GM10847 (cell line): ENCODE measurements around the gene IQCC.

ENCODE experiments used
- POLR2A ChIP-seq: IDR thresholded peaks from 2 replicates; pipeline ENCODE4 v1.6.1; 2011; ENCODE audit not compliant: insufficient read length; ENCODE audit errors: extremely low read depth

IQCC gene

DNA sequence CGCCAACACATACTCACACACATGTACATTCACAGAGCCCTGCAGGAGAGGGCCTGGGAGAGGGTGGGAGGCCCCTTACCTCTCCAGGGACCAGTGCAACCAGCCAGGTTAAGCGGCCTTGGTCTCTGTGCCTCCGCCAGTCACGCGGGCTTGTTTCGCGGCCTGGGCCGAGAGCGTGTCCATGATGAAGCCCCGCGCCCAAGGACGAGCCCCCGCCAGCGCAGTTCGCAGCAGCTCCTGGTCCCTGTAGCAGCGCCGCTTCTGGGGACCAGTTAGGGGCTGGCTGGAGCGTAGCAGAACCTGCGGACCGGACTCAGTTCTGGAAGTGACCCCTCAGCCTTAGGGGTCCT lies 34.3 kb downstream of the IQCC start:
- no peak for TF ChIP-seq POLR2A

DNA sequence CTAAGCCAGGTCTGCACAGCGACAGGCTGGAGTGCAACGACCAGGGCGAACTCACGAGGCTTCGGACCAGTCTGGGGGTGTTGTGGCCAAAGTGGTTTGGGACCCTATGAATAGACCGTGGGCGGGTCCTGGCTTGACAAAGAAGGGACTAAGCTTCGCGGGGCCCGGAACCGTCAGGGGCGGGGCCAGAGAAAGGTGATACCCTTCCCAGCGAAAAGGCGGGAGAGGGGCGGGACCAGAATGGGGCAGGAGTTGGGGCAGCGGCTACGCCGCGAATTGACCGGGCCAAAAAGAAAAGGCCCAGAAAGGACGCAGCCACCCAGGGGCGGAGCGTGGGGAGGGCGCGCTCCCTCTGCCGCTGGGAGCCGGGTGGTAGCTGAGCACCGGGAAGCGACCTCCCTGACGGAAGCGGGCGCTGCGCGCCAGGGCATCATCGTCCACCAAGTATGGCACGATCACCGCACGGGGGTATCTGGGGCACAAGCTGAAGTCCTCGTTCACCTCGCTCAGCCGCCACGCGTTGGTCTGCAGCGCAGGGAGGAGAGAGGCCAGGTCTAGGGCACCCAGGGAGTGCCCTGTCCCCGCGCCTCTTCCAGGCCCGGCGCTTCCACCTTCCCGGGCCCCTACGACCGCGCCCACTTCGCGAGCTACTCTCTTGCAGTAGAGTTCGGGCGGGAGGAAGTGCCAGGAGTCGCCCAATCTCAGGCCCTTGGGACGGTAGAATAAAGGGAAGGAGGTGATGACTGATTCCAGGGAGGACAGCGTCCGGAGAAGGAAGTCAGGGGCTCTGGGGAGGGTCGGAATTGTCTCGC lies 34.9 kb downstream of the IQCC start:
- TF ChIP-seq POLR2A: peak; percentile 27

DNA sequence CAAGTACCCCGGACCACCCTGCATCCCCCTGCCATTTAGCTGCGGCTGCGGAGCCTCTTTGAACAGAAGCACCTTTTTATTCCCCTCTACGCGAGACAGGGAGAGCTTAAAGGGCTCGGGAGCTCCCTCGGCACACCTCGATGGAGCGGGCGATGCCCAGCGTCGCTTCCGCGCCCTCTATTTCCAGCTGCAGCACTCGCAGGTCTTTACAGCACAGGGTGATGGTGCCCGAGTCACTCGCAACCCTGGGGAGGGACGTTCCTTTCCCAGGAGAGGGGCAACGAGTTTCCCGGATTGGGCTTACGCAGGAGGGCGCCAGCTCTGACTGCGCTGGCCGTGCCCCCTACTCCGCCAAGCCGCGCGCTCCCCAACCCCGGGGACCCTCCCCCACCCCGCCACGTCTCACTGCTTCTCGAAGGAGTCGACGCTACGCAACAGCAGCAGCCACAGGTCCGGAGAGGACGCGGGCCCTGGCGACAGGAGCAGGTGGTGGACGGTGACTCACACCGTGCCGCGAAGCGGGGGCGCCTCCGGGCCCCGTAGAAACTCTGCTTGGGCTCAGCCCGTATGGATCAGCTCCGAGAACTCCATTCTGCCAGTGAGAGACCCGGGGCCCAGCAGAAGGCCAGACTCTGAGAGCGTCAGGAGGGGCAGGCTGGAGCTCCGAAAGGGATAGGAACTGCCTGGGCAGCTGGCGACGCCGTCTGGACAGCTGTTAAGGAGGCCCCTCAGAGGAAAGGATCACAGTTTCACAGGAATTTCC lies 35.7 kb downstream of the IQCC start:
- no peak for TF ChIP-seq POLR2A

DNA sequence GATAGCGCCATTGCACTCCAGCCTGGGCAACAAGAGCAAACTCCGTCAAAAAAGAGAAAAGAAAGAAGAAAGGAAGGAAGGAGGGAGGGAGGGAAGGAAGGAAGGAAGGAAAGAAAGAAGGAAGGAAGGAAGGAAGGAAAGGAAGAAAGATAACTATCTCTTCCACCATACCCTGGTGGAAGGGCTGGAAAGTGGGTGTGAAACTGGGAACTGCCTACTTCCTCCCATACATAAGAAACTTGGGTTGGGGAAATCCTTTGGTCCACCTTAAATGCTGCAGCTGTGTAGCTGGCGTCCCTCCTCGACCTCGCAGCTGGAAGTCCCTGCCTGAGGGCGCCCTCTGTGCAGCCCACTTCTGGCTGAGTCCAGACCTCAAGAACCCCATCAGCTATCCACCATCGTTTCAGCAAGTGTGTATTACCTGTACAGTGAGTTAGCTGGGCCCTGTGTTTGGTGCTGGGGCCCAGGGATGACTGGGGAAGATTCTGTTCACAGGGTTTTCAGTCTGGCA lies 36.9 kb downstream of the IQCC start:
- TF ChIP-seq POLR2A: no peak

DNA sequence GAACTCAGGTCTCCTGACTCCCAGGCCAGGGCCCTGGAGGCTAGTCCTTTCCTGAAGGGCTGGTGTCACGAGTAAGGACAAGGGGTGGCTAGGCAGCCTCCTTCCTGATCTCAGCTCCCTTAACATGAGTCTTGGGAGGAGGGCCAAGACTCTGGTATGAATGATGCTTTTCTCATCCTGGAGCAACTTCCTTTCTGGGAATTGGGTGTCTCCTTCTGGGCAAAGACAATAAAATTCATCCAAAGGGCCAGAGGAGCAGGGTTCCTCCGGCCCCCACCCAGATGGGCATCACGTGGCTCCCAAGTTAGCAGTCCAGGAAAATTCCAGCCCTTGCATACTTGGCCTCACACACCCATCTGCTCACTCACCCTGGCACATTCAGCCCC lies 41.4 kb downstream of the IQCC start, which contains the start of gene FAM167B:
FAM167B (plus strand) TSS at position 335 of the 386 bp plus-strand sequence. CDS start 200 bp downstream, outside the sequence.
- no peak for TF ChIP-seq POLR2A

DNA sequence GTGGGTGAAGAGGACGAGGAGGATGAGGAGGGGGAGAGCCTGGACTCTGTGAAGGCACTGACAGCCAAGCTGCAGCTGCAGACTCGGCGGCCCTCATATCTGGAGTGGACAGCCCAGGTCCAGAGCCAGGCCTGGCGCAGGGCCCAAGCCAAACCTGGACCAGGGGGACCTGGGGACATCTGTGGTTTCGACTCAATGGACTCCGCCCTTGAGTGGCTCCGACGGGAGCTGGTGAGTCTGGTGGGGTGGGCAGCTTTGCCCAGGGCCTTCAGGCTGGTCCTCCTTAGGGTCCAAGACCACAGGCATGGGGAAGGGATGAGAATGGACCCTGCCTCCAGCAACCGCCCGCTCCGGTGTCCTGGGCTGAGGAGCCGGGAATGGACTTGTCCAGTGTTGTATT lies 42.0 kb downstream of the IQCC start:
- no peak for TF ChIP-seq POLR2A

DNA sequence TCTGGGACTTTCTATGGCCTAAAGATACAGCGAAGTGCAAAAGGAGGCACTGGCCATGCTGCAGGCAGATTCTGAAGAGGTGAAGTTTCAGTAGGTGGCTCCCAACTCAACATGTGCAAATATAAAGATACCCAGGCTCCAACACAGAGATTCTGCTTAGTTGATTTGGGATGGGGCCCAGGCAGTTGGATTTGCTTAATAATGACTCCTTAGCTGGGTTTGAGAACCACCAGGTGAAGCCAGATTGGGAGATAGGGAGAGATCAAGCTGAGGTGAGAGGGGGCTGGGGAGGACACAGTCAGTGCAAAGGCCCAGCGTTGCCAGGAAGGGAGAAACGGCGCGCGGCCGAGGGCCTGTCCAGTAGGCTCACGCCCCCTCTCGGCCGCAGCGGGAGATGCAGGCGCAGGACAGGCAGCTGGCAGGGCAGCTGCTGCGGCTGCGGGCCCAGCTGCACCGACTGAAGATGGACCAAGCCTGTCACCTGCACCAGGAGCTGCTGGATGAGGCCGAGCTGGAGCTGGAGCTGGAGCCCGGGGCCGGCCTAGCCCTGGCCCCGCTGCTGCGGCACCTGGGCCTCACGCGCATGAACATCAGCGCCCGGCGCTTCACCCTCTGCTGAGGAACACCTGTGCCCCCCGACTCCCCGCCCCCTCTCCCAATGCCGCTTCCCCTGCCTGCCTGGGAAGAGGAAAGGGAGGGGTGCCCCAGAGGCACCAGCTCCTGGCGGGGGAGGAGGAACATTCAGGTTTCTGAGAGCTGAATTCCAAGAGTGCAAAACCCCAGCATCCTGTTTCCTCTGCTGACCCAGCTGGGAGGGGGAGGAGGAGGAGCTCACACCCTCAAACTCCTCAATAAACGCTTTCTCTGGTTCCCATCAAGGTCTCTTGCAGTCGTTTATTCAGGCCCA lies 42.8 kb downstream of the IQCC start:
- no peak for TF ChIP-seq POLR2A

DNA sequence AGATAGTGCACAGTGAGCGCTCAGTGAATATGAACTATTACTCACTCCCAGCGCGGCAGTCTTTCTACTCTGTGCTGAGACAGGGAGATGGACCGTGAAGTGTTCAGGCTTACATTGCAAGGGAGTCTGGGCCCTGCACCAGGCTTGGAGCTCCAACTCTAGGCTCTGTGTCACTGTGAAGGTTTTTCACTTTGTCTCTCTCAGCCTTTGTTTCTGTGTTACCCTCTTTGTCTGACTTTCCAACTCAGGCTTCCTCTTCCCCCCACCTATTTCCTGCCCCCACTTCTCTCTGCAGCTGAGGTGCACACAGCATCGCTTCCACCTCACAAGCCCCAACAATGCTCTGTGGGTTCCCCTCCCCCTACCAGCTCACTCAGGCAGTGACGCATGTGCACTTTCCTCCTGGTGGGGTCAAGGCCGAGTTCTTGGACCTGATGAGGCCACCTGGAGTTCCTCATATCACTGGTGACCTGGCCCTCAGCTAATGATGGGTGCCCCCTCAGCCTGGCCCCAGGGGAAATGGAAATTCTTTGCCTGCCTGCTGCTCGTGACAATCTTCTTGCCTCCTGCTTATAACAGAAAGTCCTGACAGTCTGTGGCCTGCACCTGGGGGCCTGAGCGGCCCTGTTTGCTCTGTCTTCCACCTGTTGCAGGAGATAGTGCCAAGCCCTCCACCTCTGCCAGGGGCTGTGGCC lies 44.5 kb downstream of the IQCC start:
- no peak for TF ChIP-seq POLR2A

DNA sequence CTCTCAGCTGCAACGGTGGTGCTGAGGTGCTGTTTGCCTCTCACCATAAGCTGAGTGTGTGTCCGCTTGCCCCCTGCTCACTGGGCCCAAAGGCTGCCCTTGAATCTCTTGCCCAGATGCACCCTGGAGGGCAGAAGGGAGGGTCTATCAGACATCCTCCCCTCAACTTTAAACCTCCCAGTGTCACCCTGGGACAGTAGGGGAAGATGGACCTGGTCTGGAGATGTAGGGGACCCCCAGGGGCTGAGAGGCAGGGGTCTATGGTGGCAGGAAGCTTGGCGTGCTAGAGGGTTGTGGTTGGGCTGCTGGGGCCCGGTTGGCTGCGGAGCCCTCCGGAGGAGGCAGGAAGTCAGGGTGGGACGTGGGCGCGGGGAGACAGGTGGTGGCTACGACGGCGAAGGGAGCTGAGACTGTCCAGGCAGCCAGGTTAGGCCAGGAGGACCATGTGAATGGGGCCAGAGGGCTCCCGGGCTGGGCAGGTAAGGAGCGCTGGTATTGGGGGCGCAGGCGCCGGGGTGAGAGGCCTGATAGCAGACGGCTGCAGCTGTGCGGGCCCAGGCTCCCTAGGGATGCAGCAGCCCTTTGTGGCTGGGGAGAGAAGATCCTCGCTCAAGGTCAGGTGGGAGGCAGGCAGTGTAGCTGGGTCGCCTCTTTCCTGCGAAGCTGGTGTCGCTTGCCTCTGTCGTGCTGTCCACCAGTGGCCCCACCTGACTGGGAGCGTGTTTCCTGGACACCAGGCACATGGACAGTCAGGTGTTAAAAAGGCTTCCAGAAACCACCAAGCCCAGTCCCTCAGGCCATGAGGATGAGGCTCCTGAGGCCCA lies 45.6 kb downstream of the IQCC start, which contains the start of gene LCK:
LCK (plus strand) TSS at position 373 of the 824 bp plus-strand sequence. CDS start 23,065 bp downstream, outside the sequence.
- TF ChIP-seq POLR2A: peak; percentile 68

DNA sequence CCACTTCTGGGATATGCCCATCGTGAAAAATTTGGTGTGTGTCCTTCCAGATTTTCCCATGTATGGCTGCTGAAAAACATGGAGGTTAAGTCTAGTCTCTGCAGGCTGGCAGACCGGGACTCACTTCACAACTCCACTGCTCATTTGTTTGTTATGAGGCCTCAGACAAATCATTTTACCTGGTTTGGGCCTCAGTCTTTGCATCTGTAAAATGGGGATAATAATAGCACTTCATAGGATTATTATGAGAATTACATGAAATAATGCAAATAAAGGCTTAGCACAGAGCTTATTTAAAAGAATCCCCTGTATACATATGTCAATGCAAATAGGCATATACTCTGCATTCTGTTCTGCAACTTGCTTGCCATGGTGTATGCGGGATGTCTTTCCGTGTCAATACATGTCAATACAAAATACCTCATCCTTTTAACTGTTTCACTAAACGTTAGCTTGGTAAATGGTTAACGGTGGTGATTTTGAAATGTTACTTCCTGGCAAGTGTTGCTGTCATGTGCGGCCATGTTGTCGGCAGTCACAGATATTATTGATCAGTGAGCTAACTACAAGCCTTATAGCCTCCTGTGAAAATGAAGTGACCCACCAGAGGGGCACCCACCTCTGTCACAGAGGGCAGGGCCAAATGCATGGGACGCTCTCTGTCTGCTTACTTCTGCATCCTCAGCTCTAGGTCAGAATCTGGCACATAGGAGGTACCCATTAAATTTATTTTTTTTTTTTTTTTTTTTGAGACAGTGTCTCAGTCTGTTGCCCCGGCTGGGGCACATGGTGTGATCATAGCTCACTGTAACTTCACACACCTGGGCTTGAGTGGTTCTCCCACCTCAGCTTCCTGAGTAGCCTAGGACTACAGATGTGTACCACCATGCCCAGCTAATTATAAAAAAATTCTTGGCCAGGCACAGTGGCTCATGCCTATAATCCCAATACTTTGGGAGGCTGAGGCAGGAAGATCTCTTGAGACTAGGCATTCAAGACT lies 49.9 kb downstream of the IQCC start:
- TF ChIP-seq POLR2A: no peak

DNA sequence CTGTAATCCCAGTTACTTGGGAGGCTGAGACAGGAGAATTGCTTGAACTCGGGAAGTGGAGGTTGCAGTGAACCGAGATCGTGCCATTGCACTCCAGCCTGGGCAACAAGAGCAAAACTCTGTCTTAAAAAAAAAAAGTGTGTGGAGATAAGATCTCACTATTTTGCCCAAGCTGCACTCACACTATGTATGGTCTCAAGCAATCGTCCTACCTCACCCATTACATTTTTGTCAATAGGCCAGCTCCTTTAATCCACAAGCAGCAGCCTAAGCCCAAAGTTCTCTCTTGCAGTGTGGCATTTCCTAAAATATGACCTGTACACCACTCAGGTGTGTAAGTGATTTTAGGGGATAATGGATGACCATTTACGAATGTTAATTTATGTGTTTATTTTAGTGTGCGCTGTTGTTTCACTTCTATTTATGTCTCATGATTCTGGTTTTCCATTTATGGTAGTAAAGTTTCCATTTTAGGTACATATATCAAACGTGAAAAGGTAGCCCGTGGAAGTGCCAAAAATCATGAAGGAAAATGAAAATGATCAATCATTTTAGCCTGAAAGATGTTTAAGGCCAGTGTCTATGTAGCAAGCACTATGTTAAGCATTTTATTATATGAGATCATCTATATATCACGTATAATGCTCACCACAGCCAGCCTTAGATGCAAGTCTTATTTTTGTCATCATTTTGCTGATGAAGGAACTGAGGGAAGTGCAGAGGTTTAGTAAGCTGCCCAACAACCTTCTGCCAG lies 51.2 kb downstream of the IQCC start:
- TF ChIP-seq POLR2A: no peak

DNA sequence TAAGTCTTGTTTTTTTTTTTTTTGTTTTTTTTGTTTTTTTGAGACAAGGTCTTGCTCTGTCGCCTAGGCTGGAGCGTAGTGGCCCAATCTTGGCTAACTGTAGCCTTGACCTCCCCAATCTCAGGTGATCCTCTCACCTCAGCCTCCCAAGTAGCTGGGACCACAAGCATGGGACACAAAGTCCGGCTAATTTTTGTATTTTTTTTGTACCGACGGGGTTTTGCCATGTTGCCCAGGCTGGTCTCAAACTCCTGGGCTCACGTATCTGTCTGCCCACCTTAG lies 51.7 kb downstream of the IQCC start:
- TF ChIP-seq POLR2A: no peak
